MM.1S (cell line): Measurements from ENCODE around the gene MYO10.

Experiments used
- DNase-seq: peaks from one replicate; pipeline ENCODE4 v3.0.0-alpha.2; 2015
- H2AFZ ChIP-seq: fragments of 300-600 bp; sonication (generic); 2 replicates; pipeline ENCODE4 v1.6.0; 2016; ENCODE audit warnings: antibody characterized with exemption, low read length
- H3F3A ChIP-seq: fragments of 300-600 bp; sonication (generic); 2 replicates; pipeline ENCODE4 v1.6.1; 2016; ENCODE audit warnings: mild to moderate bottlenecking, antibody characterized with exemption, low read length, moderate library complexity, mixed read lengths; ENCODE audit not compliant: insufficient read depth
- H3K27ac ChIP-seq: fragments of 300-600 bp; sonication (generic); 2 replicates; pipeline ENCODE4 v1.5.1; 2016; ENCODE audit warnings: mild to moderate bottlenecking, low read length
- H3K27me3 ChIP-seq: fragments of 300-600 bp; sonication (generic); replicated peaks from 2 replicates; pipeline ENCODE4 v1.6.0; 2016; ENCODE audit warnings: low read length; ENCODE audit not compliant: insufficient read depth
- H3K36me3 ChIP-seq: fragments of 300-600 bp; sonication (generic); replicated peaks from 2 replicates; pipeline ENCODE4 v1.6.1; 2016; ENCODE audit warnings: mild to moderate bottlenecking, low read length, mixed read lengths; ENCODE audit not compliant: insufficient read depth
- H3K4me1 ChIP-seq: fragments of 300-600 bp; sonication (generic); 2 replicates; pipeline ENCODE4 v1.6.1; 2016; ENCODE audit warnings: low read length, mixed read lengths
- H3K4me2 ChIP-seq: fragments of 300-600 bp; sonication (generic); 2 replicates; pipeline ENCODE4 v1.6.0; 2016; ENCODE audit warnings: low read depth, low read length
- H3K4me3 ChIP-seq: fragments of 300-600 bp; sonication (generic); 2 replicates; pipeline ENCODE4 v1.5.1; 2016; ENCODE audit warnings: low read length, mixed read lengths
- H3K79me2 ChIP-seq: fragments of 300-600 bp; sonication (generic); 2 replicates; pipeline ENCODE4 v1.6.1; 2016; ENCODE audit warnings: mixed run types, low read length, mixed read lengths
- H3K9ac ChIP-seq: fragments of 300-600 bp; sonication (generic); 2 replicates; pipeline ENCODE4 v1.6.1; 2016; ENCODE audit warnings: low read length, mixed read lengths
- H3K9me2 ChIP-seq: fragments of 300-600 bp; sonication (generic); replicated peaks from 2 replicates; pipeline ENCODE4 v1.6.1; 2016; ENCODE audit warnings: mild to moderate bottlenecking, low read length, mixed read lengths; ENCODE audit not compliant: insufficient read depth
- H3K9me3 ChIP-seq: fragments of 300-600 bp; sonication (generic); replicated peaks from 2 replicates; pipeline ENCODE4 v1.6.1; 2016; ENCODE audit warnings: mild to moderate bottlenecking, low read length, mixed read lengths; ENCODE audit not compliant: insufficient read depth
- H4K20me1 ChIP-seq: fragments of 300-600 bp; sonication (generic); 2 replicates; pipeline ENCODE4 v1.6.1; 2016; ENCODE audit warnings: mild to moderate bottlenecking, low read length, moderate library complexity, mixed read lengths; ENCODE audit not compliant: insufficient read depth
- CTCF ChIP-seq: fragments of 300-600 bp; sonication (generic); IDR thresholded peaks from 2 replicates; pipeline ENCODE4 v1.5.1; 2016; ENCODE audit warnings: antibody characterized with exemption, low read length, mixed read lengths
- EZH2 ChIP-seq: fragments of 300-600 bp; sonication (generic); optimal IDR thresholded peaks from 2 replicates; pipeline ENCODE3; 2017; ENCODE audit warnings: low read depth, mild to moderate bottlenecking, antibody characterized with exemption, low read length, mixed read lengths
- EZH2phosphoT487 ChIP-seq: fragments of 300-600 bp; sonication (generic); IDR thresholded peaks from 2 replicates; pipeline ENCODE4 v1.6.1; 2018; ENCODE audit warnings: antibody characterized with exemption, low read length

Gene MYO10

DNA sequence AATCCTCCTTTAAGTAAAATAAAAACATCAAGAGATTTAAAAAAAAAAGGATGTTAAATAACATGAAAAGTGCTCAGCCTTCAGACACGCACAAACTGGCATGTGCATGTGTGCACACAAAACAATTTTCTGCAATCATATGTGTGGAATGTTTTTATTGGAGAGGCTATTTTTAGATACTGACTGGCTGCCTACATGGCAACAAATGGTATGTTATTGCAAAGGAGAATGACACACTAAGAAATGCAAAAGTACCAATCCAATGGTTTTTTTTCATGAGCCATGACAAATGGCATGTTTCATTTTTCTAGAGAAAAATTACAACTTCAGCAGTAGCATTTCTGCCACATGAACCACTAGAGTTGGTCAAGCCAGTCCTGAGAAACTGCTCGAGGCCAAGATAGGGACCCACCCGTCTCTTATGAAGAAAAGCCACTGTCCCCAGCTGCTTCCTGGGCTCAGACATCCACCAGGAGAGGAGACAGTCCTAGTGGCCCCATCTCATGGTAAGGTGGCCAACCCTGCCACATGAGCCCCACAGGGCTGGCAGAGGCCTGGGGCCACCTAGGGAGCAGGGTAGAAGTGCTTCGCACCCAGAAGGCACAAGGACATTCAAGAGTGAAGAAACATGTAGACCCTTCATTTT lies 116.4 kb downstream of the MYO10 start:
- Histone ChIP-seq H3K27ac (no peak overlapping the region), H3F3A (no peaks in the 10 kb centered on the region), H3K36me3 (no peaks in the 10 kb centered on the region), H3K27me3 (no peaks in the 10 kb centered on the region), H3K4me1 (no peaks in the 10 kb centered on the region), H4K20me1 (no peaks in the 10 kb centered on the region), H3K4me2 (no peak overlapping the region), H3K9ac (no peak overlapping the region), H3K9me3 (no peaks in the 10 kb centered on the region), H3K79me2 (no peaks in the 10 kb centered on the region), H3K9me2 (no peaks in the 10 kb centered on the region), H2AFZ (no peak overlapping the region), H3K4me3 (no peak overlapping the region)
- no peak for DNase-seq
- TF ChIP-seq EZH2 (no peak), EZH2phosphoT487 (no peak)

- no peaks in the 10 kb centered on the region for H3K79me2 ChIP-seq
- no peak overlapping the region for H3K4me3 ChIP-seq
- H3K27me3 ChIP-seq = no peaks in the 10 kb centered on the region
- H3K27ac ChIP-seq = no peak overlapping the region
- no peak for DNase-seq
- no peaks in the 10 kb centered on the region for H3K9me3 ChIP-seq
- H4K20me1 ChIP-seq = no peaks in the 10 kb centered on the region
- no peak overlapping the region for H2AFZ ChIP-seq
- H3K4me2 ChIP-seq = no peak overlapping the region
- no peaks in the 10 kb centered on the region for H3F3A ChIP-seq
- H3K4me1 ChIP-seq = no peaks in the 10 kb centered on the region
- H3K36me3 ChIP-seq = no peaks in the 10 kb centered on the region
- no peak for TF ChIP-seq CTCF
- TF ChIP-seq EZH2phosphoT487 = no peak
- H3K9me2 ChIP-seq = no peaks in the 10 kb centered on the region
- no peak overlapping the region for H3K9ac ChIP-seq
These were observed 120.7 kb downstream of the MYO10 start for GRCh38 chr5:16815432-16815831.

DNA sequence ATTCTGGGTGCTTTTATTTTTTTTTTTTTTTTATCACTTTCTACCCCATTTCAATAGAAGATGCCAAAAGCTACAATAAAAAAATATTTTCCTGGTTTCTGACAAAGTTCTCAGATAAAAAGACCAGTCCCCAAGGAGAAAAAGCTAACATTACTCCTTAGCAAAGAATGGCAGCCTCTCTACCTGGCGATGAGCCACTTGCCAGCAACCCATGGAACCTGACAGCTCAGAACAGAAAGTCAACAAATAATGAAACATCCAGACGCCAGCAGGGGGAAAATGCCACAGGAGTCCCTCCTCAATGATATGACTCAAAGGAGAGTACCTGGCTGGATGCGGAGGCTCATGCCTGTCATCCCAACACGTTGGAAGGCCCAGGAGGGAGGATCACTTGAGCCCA lies 123.2 kb downstream of the MYO10 start:
- Histone ChIP-seq H3K9ac (no peak overlapping the region), H3K36me3 (no peaks in the 10 kb centered on the region), H3K27ac (no peak overlapping the region), H3F3A (no peaks in the 10 kb centered on the region), H3K4me3 (no peak overlapping the region), H3K27me3 (no peaks in the 10 kb centered on the region), H3K79me2 (no peaks in the 10 kb centered on the region), H3K9me3 (no peaks in the 10 kb centered on the region), H2AFZ (no peak overlapping the region), H3K4me1 (no peaks in the 10 kb centered on the region), H4K20me1 (no peaks in the 10 kb centered on the region), H3K9me2 (no peaks in the 10 kb centered on the region), H3K4me2 (no peak overlapping the region)
- DNase-seq = no peak
- TF ChIP-seq CTCF = no peak
- TF ChIP-seq EZH2 = no peak
- no peak for TF ChIP-seq EZH2phosphoT487

DNA sequence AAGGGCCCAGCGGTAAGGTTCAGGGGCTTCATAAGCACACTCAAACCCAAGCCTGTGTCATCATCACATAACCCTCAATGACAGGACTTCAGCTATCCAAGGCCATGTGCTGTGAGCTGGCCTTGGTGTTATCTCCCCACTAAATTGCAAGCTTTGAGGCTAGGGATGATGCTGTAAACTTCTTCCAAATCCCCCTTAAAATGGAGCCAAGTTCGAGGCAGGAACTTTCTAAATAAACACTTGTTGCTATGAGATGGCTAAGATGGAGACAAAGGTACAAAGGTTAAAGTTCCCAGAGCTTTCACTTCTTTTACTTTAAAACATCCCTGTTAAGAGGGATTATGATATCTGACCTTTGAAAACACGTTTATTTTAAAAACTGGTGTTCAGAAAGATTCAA lies 123.6 kb downstream of the MYO10 start:
- Histone ChIP-seq H2AFZ (no peak overlapping the region), H3K79me2 (no peaks in the 10 kb centered on the region), H3K36me3 (no peaks in the 10 kb centered on the region), H3K4me1 (no peaks in the 10 kb centered on the region), H3F3A (no peaks in the 10 kb centered on the region), H3K9me2 (no peaks in the 10 kb centered on the region), H3K27ac (no peak overlapping the region), H3K9ac (no peak overlapping the region), H4K20me1 (no peaks in the 10 kb centered on the region), H3K9me3 (no peaks in the 10 kb centered on the region), H3K4me2 (no peak overlapping the region), H3K27me3 (no peaks in the 10 kb centered on the region), H3K4me3 (no peak overlapping the region)
- no peak for TF ChIP-seq EZH2
- TF ChIP-seq EZH2phosphoT487 = no peak
- TF ChIP-seq CTCF = no peak
- DNase-seq = no peak
